Ramos (cell line): Measurements from ENCODE around the gene LECT2.

ENCODE experiments used
- in situ Hi-C: fragments of 300-500 bp; cut with MboI; formaldehyde crosslinking; loops from one replicate; pipeline ENCODE4 v1.14.3; 2022; ENCODE audit warnings: low sequenced_read_pairs; ENCODE audit not compliant: unreplicated experiment

The LECT2 gene

DNA sequence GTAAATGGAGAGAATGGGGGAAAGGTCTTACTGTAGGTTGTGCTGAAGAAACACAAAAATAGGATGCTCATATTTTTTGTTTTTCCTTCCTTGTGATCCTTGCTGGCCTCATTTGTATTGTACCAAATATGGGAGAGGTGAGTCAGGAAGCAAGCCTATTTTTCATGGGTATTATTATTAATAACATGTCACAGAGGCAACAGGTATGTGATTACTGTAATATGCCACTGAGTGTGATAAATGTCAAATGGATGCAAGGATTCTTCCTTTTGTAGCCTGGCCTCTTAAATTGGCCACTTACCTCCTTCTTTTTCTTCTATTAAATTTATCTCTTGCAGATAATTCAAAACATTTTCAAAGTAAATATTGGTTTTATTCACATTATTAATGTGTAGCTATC is 10.2 kb downstream of the LECT2 start:
- in situ Hi-C loops, result no loop called here

DNA sequence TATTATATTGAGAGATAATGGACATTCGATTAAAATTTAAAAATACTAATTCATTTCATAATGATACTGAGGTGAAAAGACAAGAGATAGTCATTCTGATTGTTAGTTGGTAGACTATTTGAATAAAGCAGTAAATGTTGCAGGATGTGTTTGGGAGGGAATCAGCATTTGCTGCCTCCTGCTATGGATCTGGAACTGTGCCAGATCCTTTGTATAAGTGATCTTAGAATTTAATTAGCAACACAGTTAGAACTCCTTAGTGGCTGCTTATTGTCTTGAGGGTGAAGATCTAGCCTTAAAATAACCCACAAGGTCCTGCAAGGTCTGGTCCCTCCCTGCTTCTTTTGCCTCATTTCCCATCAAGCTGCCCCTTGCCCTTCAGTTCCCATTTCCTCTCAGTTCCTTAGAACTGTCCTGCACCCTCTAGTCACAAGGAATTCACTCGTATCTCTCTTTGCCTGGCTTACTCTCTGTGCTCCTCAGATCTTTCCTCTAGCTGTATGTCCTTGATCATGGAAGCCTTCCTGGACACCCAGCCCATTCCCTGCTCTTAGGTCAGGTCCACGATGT is 12.5 kb downstream of the LECT2 start:
- in situ Hi-C loops, result no loop called here

DNA sequence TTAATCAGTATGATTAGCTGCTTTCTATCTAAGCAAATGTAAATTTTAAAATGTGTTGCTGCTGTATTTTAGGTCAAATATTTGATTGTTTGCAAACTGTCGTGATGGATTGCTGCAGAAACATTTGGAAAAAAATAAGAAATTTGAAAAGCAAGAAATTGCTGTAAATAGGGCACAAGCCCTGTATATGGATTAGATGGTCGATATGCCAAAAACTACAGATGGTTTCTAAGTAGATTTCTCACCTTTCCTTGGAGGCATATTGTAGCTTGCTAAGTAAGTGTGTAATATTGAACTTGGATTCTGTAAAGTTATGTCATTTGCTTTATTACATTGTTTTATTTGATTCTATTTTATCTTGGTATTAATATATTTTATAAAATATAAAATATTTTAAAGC is 13.1 kb downstream of the LECT2 start:
- in situ Hi-C loops, result no loop called here

DNA sequence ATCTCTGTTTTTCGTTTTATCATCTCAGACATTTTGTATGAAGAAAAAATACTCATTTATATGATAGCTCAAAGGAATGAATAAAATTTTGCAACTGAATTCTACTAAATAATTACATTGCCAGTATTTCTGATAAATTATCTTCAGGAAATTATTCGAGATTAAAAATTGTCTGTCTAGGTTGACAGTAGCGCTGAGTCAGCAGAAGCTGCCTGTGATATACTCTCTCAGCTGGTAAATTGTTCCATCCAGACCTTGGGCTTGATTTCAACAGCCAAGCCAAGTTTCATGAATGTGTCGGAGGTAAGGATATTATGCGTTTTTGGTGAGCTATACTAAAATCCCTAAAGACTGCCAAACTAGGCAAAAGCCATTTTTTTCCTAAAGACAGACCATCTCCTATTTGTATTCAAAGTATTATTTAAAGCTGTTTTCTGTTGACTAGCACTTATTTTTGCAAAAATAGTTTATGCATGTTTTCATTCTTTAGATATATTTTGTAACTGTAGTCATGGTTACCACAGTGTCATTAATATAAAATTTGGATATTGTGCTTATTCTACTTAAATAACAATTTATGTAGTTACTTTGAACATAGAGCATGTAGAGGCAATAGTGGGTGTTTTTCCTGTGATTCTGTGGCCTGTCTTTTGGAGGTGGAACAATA is 17.4 kb downstream of the LECT2 start:
- in situ Hi-C loops, result no loop called here

DNA sequence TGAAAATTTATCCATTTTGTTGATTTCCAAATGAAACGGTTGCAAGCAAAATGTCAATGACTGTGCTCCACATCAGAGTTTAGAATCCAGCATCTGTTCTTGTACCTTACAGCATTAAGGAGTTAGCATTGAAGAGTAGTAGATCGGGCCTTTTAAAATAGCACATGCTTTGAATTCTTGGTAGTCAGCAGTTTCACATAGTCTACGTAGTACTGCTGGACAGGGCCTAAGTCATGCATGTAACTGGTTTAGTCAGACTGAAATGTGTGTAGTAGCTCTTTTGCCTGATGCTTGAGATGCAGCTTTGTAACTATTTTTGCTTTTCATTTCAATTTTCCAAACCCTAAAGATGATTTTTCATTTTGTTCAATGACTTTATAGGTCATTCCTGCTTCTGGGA is 19.8 kb downstream of the LECT2 start:
- in situ Hi-C loops, result no loop called here

DNA sequence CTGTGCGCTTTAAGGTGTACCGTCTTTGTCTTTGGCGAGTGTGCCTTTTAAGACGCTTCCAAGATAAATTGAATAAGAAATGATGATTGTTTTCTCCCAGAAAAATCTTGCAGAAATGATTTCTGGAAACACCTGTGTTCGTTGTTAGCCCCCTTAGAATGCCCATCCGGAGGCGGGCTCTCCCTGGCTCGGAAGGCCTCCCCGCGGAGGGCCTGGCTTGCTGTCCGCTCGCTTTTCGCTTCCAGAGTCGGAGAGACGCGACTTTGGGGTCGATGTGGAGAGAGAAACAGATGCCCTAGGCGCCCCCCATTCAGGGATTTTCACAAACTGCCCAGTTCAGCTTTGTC is 23.9 kb downstream of the LECT2 start:
- in situ Hi-C loops, result no loop called here

DNA sequence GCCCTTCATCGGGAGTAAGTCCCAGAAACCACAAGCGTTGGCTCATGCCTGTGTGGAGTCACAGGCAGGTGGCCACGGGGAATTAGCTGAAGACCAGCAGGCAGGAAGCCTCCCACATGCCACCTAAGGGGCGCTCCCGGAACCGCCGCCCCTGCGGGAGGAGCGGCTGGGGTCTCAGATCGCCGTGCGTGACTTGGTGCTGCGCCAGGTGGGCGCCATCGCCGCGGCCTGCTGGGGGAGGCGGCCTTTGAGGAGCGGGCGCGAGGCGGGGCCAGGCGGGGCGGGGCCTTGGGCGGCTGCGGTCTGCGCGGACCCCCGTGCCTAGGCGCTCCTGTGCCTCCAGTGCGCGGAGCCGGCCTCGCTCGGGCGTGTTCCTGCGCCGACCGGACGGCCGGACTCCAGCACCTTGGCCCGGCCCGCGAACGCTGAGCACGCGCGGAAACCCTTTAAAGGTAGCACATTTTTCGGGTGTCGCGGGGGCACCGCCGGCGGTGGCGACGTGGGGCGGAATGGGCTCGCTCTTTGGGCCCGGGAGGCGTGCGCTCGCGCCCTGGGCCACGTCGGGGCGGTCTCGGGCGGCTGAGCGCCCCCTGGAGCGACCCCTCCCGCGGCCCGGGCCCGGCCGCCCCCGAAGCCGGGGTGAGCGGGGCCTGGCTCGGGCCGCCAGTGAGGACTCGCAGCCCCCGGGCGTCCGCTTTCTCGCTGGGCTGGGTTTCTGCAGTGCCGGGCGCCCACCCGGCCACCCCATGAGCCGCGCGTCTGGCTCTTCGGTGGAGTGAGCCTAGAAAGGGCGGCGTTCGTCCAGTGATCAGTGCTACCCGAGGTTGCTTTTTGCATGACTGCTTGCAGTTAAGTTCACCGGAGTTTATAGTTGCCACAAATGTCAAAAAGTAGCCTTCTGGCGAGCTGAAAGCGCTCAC is 24.5 kb downstream of the LECT2 start:
- in situ Hi-C loops, result no loop called here

DNA sequence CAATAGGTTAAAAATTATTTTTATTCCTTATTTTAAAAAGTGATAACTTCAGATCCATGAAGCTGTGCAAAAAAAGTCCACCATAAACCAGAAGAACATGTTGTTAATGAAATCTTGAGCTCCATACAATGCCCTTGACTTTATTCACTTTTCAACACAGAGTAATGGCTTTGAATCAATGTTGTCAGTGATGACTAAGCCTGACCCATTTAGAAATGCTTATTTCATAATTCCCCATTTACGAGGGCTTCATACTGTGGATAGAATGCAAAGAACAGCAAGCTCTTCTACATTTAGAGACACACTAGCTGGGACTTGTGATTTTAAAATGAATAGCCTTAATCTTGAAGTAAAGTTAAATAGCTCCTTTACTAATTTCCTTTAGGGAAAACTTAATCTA is 33.4 kb downstream of the LECT2 start:
- in situ Hi-C loops, result no loop called here

DNA sequence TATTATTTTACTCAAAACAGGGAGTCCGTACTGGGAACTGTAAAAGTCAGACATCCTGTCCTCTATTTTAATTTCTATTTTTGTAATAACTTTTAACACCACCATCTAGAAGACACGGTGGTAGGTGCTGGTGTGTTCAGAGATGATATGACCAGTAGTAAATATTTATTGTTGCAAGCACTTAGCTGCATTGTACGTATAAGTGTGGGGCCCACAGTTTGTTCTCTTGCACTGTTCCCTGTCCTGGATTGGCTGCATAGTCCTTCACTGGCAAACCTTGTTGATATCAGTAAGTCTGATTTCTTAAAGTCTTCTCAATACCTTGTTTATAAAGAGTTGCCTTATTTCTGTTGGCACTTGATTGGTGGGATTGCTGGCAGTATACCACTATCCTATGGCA is 34.6 kb downstream of the LECT2 start:
- in situ Hi-C loops, result no loop called here

DNA sequence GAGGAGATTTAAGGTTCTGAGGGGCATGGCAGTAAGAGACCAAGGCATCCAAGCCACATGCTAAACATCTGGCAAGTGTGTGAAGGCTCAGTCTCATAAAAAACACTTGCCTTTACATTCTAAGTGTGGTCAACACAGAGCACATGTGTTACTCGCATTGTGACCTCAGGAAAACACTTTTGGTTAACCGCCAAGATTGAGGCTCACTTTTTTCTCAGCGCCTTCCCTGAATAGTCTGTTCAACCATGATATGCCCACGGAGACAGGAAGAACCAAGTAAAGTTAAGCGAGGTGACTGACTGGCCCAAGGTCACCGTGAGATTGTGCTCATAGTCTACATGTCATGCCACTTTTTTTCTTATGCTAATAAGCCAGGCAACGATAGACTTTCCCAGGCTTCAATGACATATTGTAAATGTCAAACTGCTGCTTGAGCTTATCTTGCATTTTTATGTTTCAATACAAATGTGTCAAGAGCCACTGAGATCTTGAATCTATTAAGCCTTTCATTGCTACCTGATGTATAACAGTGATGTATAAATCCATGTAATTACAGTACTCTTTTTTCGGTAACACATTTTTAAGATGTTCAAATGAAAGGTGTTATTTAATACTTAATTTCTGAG is 38.0 kb downstream of the LECT2 start:
- in situ Hi-C loops, result no loop called here

DNA sequence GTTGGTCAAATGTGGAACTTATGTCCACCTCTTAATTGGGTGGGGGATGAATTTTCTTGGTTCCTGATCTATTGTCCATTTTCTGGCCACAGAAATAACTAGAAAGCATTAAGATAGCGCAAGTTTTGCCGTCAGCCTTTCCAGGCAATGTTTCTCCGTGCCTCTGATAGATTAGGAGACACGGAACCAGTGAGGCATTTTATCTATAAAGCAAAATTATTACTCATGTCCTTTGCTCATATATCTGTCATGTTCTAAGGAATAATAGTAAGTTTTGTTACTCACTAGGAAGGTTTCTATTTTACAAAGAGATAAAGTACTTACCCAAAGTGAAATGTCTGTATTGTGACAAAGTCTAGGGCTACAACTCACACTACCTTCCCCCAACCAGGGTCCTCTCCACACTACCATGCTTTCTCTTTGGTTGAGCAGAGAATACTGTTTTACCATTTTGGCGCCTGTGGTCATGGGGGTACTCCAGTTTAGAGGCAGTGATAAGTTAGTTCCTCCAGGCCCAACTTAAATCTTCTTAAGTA is 39.2 kb downstream of the LECT2 start:
- in situ Hi-C loops, result no loop called here

DNA sequence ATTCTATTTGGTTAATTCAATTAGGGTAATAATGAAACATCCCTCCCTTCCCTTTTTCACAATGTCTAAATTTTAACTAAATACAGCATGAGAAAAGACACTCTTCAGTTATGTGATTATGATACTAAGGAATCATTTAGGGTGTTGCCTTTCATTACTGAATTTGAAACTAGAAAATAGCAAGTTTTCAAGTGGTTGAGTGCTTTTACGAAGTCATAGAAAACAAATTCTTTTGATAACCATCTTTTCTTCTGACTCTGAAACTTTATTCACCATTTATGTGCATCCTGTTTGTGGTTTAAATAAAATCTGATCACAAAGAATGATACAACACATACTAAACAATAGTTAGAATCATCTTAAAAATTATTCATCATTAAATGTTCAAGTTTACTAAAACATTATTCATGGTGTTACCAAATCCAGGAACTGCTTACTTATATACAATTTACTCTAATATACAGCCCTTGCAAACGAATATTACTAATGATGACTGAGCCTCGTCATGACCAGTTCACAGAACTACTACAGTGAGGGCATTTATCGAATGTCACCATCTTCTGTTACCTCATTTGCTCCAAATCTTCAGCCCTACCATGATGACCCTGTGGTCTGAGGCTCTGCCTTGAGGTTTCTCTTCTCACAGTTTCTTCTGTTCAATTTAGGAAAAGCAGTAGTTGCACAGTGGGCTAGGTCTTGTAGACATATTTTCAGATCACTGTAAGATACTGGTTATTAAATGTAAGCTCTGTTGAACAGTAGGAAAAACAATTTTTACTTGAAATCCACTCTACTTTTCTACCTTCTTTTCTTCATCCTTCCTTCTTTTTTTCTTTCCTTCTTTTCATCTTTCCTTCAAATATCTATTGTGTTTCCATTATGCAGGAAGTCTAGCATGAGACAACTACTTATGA is 40.8 kb downstream of the LECT2 start:
- in situ Hi-C loops, result no loop called here

DNA sequence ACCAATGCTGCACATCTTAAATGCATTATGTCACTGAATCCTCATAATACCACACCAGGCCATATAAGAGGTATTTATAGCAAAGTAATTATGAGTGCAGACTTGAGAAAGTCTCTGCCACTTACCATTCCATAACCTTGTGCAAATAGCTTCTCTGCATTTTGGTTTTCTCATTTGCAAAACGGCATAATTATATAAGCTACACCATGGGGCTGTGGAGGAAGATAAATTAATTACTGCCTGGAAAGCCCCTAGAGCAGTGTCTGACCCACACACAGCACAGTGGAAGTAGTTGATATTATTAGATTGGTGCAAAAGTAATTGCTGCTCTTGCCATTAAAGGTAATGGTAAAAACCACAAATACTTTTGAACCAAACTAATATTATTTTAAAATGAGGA is 49.6 kb downstream of the LECT2 start:
- in situ Hi-C loops, result no loop called here

DNA sequence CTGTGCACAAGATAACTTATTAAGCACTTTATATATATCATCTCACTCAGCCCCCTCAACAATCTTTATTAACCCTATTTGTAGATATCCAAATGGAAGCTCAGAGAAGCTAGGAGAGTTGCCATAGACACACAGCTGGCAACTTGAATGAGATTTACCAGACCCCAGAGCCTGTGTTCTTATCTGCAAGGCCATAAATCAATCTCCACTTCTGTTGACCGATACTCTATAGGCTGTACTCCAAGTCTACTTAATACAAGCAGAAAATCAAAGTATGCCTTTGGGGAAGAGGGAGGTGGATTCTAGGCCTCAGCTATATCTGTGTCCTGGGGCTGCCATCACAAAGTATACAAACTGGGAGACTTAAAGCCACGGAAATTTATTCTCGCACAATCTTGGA is 53.1 kb downstream of the LECT2 start:
- in situ Hi-C loops, result no loop called here

DNA sequence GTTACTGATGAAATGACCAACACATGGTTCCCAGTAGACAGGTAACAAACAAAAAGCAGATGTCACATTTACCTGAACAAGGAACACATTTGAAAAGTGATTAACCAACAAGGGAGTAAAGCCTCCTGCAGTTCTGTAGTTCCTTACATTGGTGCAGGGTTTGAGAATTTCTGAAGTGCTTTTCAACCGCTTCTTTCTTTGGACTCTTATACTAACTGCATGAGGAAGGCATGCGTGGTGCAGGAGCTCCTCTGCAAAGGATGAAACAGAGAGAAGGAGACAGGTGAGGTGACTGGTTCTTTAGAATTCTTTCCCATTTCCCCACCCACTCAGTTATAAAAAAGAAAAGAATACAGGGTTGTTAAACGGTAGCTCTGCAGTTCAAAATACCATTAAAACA is 54.5 kb downstream of the LECT2 start:
- in situ Hi-C loops, result no loop called here

DNA sequence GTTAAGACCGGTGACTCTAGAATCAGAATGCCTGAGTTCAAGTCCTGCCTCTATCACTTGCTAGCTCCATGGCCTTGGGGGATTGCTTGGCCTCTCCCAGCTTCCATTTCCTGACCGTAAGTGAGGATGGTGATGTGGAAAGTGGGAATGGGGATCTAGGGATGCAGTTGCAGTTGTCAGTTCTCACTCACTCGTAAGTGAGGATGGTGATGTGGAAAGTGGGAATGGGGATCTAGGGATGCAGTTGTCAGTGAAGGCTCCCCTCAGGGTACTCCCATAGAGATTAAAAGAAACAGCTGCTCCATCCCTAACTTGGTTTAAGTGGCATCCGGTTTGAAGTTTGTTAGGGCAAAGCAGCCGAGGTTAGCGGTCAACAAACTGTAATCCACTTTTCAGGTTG is 56.1 kb downstream of the LECT2 start:
- in situ Hi-C loops, result no loop called here
